NCI-H1694 treated with DMSO at 0.1 percent for 48 hours (cell line): ENCODE measurements around the gene RPL12.
A peak's percentile ranks its signal among the peaks of the same experiment; 100 is the strongest.

Experiments used
- DNase-seq: peaks from one replicate; lab custom pipeline; 2025; lab: John Stamatoyannopoulos, UW

Gene RPL12

GRCh38 chr9:127438394-127438793 is 12.8 kb downstream of the RPL12 start:
- DNase-seq, result no peak

GRCh38 chr9:127437497-127438264 is 13.5 kb downstream of the RPL12 start:
- no peak for DNase-seq

GRCh38 chr9:127430415-127430814 is 20.8 kb downstream of the RPL12 start:
- no peak for DNase-seq

GRCh38 chr9:127428348-127428747 is 22.9 kb downstream of the RPL12 start:
- DNase-seq, result no peak

- no peak for DNase-seq
Measured at GRCh38 chr9:127426756-127427155, 24.4 kb downstream of the RPL12 start.

- no peak for DNase-seq
Measured at GRCh38 chr9:127424676-127424999, 26.6 kb downstream of the RPL12 start.

- peak; percentile 82 for DNase-seq
Measured at GRCh38 chr9:127423934-127424675, 27.1 kb downstream of the RPL12 start, which contains the start of gene ZNF79. TSS of gene ZNF79 (plus strand) at chr9:127424382. CDS start at chr9:127424788, 406 bp downstream.

GRCh38 chr9:127423476-127423933 is 27.7 kb downstream of the RPL12 start:
- no peak for DNase-seq

- no peak for DNase-seq
Measured at GRCh38 chr9:127422787-127423186, 28.4 kb downstream of the RPL12 start.

- no peak for DNase-seq
Measured at GRCh38 chr9:127422133-127422782, 28.9 kb downstream of the RPL12 start.

GRCh38 chr9:127421057-127421456 is 30.1 kb downstream of the RPL12 start:
- no peak for DNase-seq

GRCh38 chr9:127419348-127419747 is 31.9 kb downstream of the RPL12 start:
- DNase-seq, result no peak

- no peak for DNase-seq
Measured at GRCh38 chr9:127418037-127418471, 33.2 kb downstream of the RPL12 start.

- no peak for DNase-seq
Measured at GRCh38 chr9:127417131-127418036, 33.8 kb downstream of the RPL12 start.

GRCh38 chr9:127415657-127416056 is 35.5 kb downstream of the RPL12 start:
- DNase-seq, result no peak

- no peak for DNase-seq
Measured at GRCh38 chr9:127415141-127415540, 36.1 kb downstream of the RPL12 start.

GRCh38 chr9:127411122-127411521 is 40.1 kb downstream of the RPL12 start:
- no peak for DNase-seq

GRCh38 chr9:127407492-127407843 is 43.7 kb downstream of the RPL12 start:
- DNase-seq, result no peak

- DNase-seq, result no peak
Measured at GRCh38 chr9:127406799-127407491, 44.3 kb downstream of the RPL12 start.

GRCh38 chr9:127405344-127406125 is 45.7 kb downstream of the RPL12 start:
- DNase-seq, result no peak
